Stimulated activated CD4-positive, alpha-beta T cell treated with anti-CD3 and anti-CD28 coated beads, Interleukin-12 subunit alpha, Interleukin-12 subunit beta, amount 100 ng/mL, for 48 hours (primary cell): ENCODE data around the gene DCPS.
"Not testable (repeated sequence)": the region's sequence is repeated elsewhere in the genome, so short reads cannot be mapped to it uniquely, and the experiment has no call there.

Experiments used
- DNase-seq, 3 donors: peaks; one replicate each; pipeline ENCODE4 v3.0.0-alpha.2; 2020; ENCODE audit warnings: low read depth in 2 of 3, low spot score in 1 of 3

DCPS gene

GRCh38 chr11:126284829-126285228 lies 19.0 kb upstream of the DCPS start:
- DNase-seq = peak; percentile 83 to 89 (median 84)

GRCh38 chr11:126288237-126288636 lies 15.6 kb upstream of the DCPS start:
- no peak for DNase-seq

GRCh38 chr11:126290887-126291286 lies 13.0 kb upstream of the DCPS start:
- no peak for DNase-seq

- no peak for DNase-seq
Measured at GRCh38 chr11:126293726-126294125, 10.1 kb upstream of the DCPS start.

GRCh38 chr11:126297004-126297403 lies 6.9 kb upstream of the DCPS start:
- DNase-seq = no peak

- DNase-seq = no peak
Measured at GRCh38 chr11:126304457-126305075, 706 bp downstream of the DCPS start.

GRCh38 chr11:126305699-126306098 lies 1.8 kb downstream of the DCPS start:
- DNase-seq = no peak

- no peak for DNase-seq
Measured at GRCh38 chr11:126307706-126308105, 3.8 kb downstream of the DCPS start.

- DNase-seq = no peak
Measured at GRCh38 chr11:126308271-126308671, 4.4 kb downstream of the DCPS start.

GRCh38 chr11:126308771-126309170 lies 4.9 kb downstream of the DCPS start:
- DNase-seq = not testable (repeated sequence)

GRCh38 chr11:126310200-126310991 lies 6.5 kb downstream of the DCPS start:
- peak in 1 of 3 donors; percentile 42 for DNase-seq

GRCh38 chr11:126310992-126311310 lies 7.1 kb downstream of the DCPS start:
- DNase-seq = no peak

GRCh38 chr11:126311401-126312291 lies 7.8 kb downstream of the DCPS start:
- no peak for DNase-seq

GRCh38 chr11:126312961-126313360 lies 9.1 kb downstream of the DCPS start:
- DNase-seq = no peak

- DNase-seq = no peak
Measured at GRCh38 chr11:126313826-126314225, 10.0 kb downstream of the DCPS start.

- DNase-seq = no peak
Measured at GRCh38 chr11:126317432-126317755, 13.5 kb downstream of the DCPS start.

GRCh38 chr11:126317756-126318573 lies 14.1 kb downstream of the DCPS start:
- no peak for DNase-seq

GRCh38 chr11:126318574-126319373 lies 14.9 kb downstream of the DCPS start:
- DNase-seq = no peak

- DNase-seq = no peak
Measured at GRCh38 chr11:126319374-126319740, 15.5 kb downstream of the DCPS start.

- DNase-seq = no peak
Measured at GRCh38 chr11:126322996-126323395, 19.1 kb downstream of the DCPS start.
